ENCODE data around the gene TLK2. TPM values are rescaled to one million over a fixed set of nuclear protein-coding genes. Genes with fewer than 3 reads are reported as not detected.

Gene TLK2
- total RNA-seq, 1 experiment from 2014 or later: 40.5 TPM

DNA sequence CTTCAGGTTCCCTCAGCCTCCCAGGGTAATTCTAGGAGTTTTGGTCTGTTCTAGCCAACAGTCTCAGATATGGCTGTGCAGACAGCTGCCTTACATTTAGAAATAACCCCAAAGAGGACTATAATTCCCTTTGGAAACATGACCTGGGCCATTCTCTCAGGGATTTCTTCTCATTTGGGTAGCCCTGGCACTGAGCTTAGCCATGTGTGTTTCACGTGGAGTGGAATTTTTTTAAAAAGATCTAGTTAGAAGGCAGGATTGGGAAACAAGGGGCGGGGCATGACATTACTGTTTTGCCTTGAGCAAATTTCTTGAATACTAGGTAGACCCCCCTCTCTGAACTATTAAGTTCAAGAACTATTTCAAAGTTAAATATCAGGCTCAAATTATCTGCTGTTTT, 119.3 kb downstream of the TLK2 start:
- TF ChIP-seq CTCF (conservative IDR thresholded peaks at IDR 0.05; ENCODE audit: low read depth, low read length) (no peak), EZH2phosphoT487 (IDR thresholded peaks at IDR 0.05; ENCODE audit: borderline replicate concordance, low read length) (no peak), EZH2 (IDR thresholded peaks at IDR 0.05; ENCODE audit: low read length, unreplicated experiment) (no peak)
- H4K20me1 ChIP-seq (ENCODE audit: low read length): no peaks in the 10 kb centered on the region
- no peak overlapping the region for H3K27ac ChIP-seq (ENCODE audit: low read length)
- no peaks in the 10 kb centered on the region for H3F3A ChIP-seq (ENCODE audit: low read length, unreplicated experiment)
- intact Hi-C loops (cut with micrococcal nuclease): no loop called here
- no peak overlapping the region for H3K4me2 ChIP-seq (ENCODE audit: low read length)
- H3K9me2 ChIP-seq (replicated peaks; ENCODE audit: low read length): no peaks in the 10 kb centered on the region
- no peaks in the 10 kb centered on the region for H3K9me3 ChIP-seq (ENCODE audit: low read length)
- H3K79me2 ChIP-seq (ENCODE audit: low read length): no peaks in the 10 kb centered on the region
- no peak overlapping the region for H3K9ac ChIP-seq (ENCODE audit: low read length)
- BruUV-seq (replicated peaks): no TSS peak
- ATAC-seq (no peak), DNase-seq (no peak)
- H3K27me3 ChIP-seq (ENCODE audit: low read length): no peaks in the 10 kb centered on the region
- ChIA-PET CTCF (no interaction called here), POLR2A (ENCODE audit: unreplicated experiment) (no interaction called here)
- H2AFZ ChIP-seq (ENCODE audit: low read length): no peak overlapping the region
- H3K4me3 ChIP-seq (ENCODE audit: low read length): no peak overlapping the region
- peaks cover 50% of the 10 kb centered on the region for H3K36me3 ChIP-seq (ENCODE audit: low read depth, low read length)
- H3K4me1 ChIP-seq (ENCODE audit: insufficient read depth, low read length): peaks cover 2% of the 10 kb centered on the region; the same call in 1 of the 2 replicates

DNA sequence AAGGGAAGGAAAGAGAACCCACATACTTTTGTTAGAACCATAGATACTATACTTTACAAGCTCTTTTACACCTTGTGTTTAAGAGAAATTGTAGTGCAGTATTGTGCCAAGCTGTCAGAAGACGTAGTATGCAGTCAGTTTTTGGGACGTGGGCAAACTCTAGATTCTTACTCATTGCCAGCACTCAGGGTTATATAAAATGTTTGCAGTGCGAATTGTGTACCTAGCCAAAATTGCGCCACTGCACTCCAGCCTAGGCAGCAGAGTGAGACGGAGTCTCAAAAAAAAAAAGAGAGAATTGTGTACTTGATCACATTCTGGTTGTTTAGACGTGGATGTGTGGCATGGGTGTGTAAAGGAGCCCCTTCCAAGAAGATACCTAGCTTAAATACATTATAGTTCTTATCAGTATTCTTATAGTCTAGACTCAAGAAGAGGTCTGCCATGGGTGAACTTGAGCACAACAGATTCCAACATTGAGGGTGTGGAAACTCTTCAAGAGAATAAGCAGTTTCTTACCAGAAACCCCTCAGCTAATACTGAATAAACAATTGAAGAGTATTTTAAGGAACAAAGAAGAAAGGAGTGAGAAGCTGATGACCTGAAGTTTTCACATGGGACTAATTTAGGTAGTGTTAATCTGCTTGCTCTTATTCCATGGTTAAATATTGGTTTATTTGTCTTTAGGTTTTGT, 121.5 kb downstream of the TLK2 start:
- H3K4me1 ChIP-seq (ENCODE audit: insufficient read depth, low read length): no peaks in the 10 kb centered on the region
- no peak for TF ChIP-seq CTCF (conservative IDR thresholded peaks at IDR 0.05; ENCODE audit: low read depth, low read length)
- no peak for TF ChIP-seq EZH2 (IDR thresholded peaks at IDR 0.05; ENCODE audit: low read length, unreplicated experiment)
- TF ChIP-seq EZH2phosphoT487 (IDR thresholded peaks at IDR 0.05; ENCODE audit: borderline replicate concordance, low read length): no peak
- no peaks in the 10 kb centered on the region for H4K20me1 ChIP-seq (ENCODE audit: low read length)
- H3K79me2 ChIP-seq (ENCODE audit: low read length): no peaks in the 10 kb centered on the region
- no peaks in the 10 kb centered on the region for H3F3A ChIP-seq (ENCODE audit: low read length, unreplicated experiment)
- ChIA-PET POLR2A (ENCODE audit: unreplicated experiment) (no interaction called here), CTCF (no interaction called here)
- ATAC-seq (no peak), DNase-seq (no peak)
- H3K27me3 ChIP-seq (ENCODE audit: low read length): no peaks in the 10 kb centered on the region
- no TSS peak for BruUV-seq (replicated peaks)
- no peaks in the 10 kb centered on the region for H3K9me3 ChIP-seq (ENCODE audit: low read length)
- no peaks in the 10 kb centered on the region for H3K9me2 ChIP-seq (replicated peaks; ENCODE audit: low read length)
- H3K4me3 ChIP-seq (ENCODE audit: low read length): no peak overlapping the region
- intact Hi-C loops (cut with micrococcal nuclease): no loop called here
- no peak overlapping the region for H3K9ac ChIP-seq (ENCODE audit: low read length)
- no peak overlapping the region for H3K27ac ChIP-seq (ENCODE audit: low read length)
- H2AFZ ChIP-seq (ENCODE audit: low read length): no peak overlapping the region
- no peak overlapping the region for H3K4me2 ChIP-seq (ENCODE audit: low read length)
- peaks cover 47% of the 10 kb centered on the region for H3K36me3 ChIP-seq (ENCODE audit: low read depth, low read length)

DNA sequence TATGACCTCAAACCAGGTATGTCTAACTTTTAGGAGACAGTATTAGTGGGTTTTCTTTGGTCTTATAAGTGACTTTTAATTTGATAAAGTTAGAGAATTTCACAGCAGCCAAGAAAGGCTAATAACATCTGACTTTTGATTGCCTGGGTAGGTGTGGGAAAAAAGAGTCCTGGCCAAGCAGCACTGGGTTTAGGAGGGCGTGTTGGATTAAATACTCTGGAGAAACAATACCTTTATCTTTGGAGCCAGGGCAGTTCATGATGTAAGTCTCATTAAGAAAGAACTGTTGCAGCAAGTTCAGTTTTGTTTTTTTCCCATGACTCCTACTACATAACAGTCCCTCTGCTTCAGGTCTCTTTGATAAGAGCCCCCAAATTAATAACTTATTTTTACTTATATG, 122.2 kb downstream of the TLK2 start:
- TF ChIP-seq EZH2 (IDR thresholded peaks at IDR 0.05; ENCODE audit: low read length, unreplicated experiment): no peak
- no peak for TF ChIP-seq CTCF (conservative IDR thresholded peaks at IDR 0.05; ENCODE audit: low read depth, low read length)
- no peak for TF ChIP-seq EZH2phosphoT487 (IDR thresholded peaks at IDR 0.05; ENCODE audit: borderline replicate concordance, low read length)

More for the DNA sequence above, 122.2 kb downstream of the TLK2 start:
- no peak overlapping the region for H2AFZ ChIP-seq (ENCODE audit: low read length)
- no peak overlapping the region for H3K27ac ChIP-seq (ENCODE audit: low read length)
- no peaks in the 10 kb centered on the region for H3K27me3 ChIP-seq (ENCODE audit: low read length)
- H3K9me2 ChIP-seq (replicated peaks; ENCODE audit: low read length): no peaks in the 10 kb centered on the region
- H3K4me1 ChIP-seq (ENCODE audit: insufficient read depth, low read length): no peaks in the 10 kb centered on the region
- no peaks in the 10 kb centered on the region for H3F3A ChIP-seq (ENCODE audit: low read length, unreplicated experiment)
- H4K20me1 ChIP-seq (ENCODE audit: low read length): no peaks in the 10 kb centered on the region
- POLR2A ChIA-PET (ENCODE audit: unreplicated experiment): no interaction called here
- ATAC-seq: no peak
- H3K4me3 ChIP-seq (ENCODE audit: low read length): no peak overlapping the region
- H3K79me2 ChIP-seq (ENCODE audit: low read length): no peaks in the 10 kb centered on the region
- BruUV-seq (replicated peaks): no TSS peak
- no peak overlapping the region for H3K4me2 ChIP-seq (ENCODE audit: low read length)
- no peak for DNase-seq
- H3K36me3 ChIP-seq (ENCODE audit: low read depth, low read length): peaks cover 40% of the 10 kb centered on the region
- CTCF ChIA-PET: no interaction called here
- no peaks in the 10 kb centered on the region for H3K9me3 ChIP-seq (ENCODE audit: low read length)
- intact Hi-C loops (cut with micrococcal nuclease): no loop called here
- no peak overlapping the region for H3K9ac ChIP-seq (ENCODE audit: low read length)

Data from PC-3 (cell line).